HepG2 (cell line): ENCODE results near the gene RFC1. TPM values are rescaled to one million over a fixed set of nuclear protein-coding genes. Genes with fewer than 3 reads are reported as not detected.
A peak's percentile ranks its signal among the peaks of the same experiment; 100 is the strongest.

ENCODE experiments used
- EP300 ChIP-seq, 3 experiments: sonication (generic) in 1 of 3; formaldehyde crosslinking in 1 of 3; IDR thresholded peaks; 2 replicates each; pipeline versions ENCODE4 v1.5.1 to v1.6.1; 2011 to 2020; ENCODE audit warnings: low read depth in 2 of 3, low read length in 2 of 3, borderline replicate concordance in 1 of 3, improper control_type of control experiment in 1 of 3, mild to moderate bottlenecking in 1 of 3, missing genetic modification reagents in 1 of 3, moderate library complexity in 1 of 3
- HNRNPLL ChIP-seq: fragments of 200-400 bp; formaldehyde crosslinking; IDR thresholded peaks from 2 replicates; pipeline ENCODE4 v1.6.1; 2017; ENCODE audit warnings: mild to moderate bottlenecking, low read depth, low read length; ENCODE audit not compliant: poor library complexity, severe bottlenecking
- KLF15 ChIP-seq: sonication (generic); formaldehyde crosslinking; IDR thresholded peaks from 2 replicates; pipeline ENCODE4 v1.8.1; 2023; ENCODE audit warnings: borderline replicate concordance, mild to moderate bottlenecking, inconsistent platforms, missing genetic modification reagents, mixed read lengths
- MAF1 ChIP-seq: sonication (generic); formaldehyde crosslinking; IDR thresholded peaks from 2 replicates; pipeline ENCODE4 v1.5.0; 2020; ENCODE audit warnings: missing genetic modification reagents, borderline replicate concordance
- NCOA5 ChIP-seq: sonication (generic); formaldehyde crosslinking; IDR thresholded peaks from 2 replicates; pipeline ENCODE4 v1.4.0; 2020; ENCODE audit warnings: missing genetic modification reagents
- NFYB ChIP-seq: sonication (generic); formaldehyde crosslinking; IDR thresholded peaks from 2 replicates; pipeline ENCODE4 v1.4.0; 2020; ENCODE audit warnings: missing genetic modification reagents
- THYN1 ChIP-seq: sonication (generic); formaldehyde crosslinking; IDR thresholded peaks from 2 replicates; pipeline ENCODE4 v1.8.1; 2023; ENCODE audit warnings: low read depth, mild to moderate bottlenecking, moderate library complexity, missing genetic modification reagents, borderline replicate concordance
- TOPORS ChIP-seq: sonication (generic); formaldehyde crosslinking; IDR thresholded peaks from 2 replicates; pipeline ENCODE4 v1.8.0; 2023; ENCODE audit warnings: mild to moderate bottlenecking, missing genetic modification reagents
- ZBTB3 ChIP-seq: sonication (generic); formaldehyde crosslinking; IDR thresholded peaks from 2 replicates; pipeline ENCODE4 v1.4.0; 2020; ENCODE audit warnings: low read depth, mild to moderate bottlenecking, moderate library complexity, missing genetic modification reagents, borderline replicate concordance
- ZNF143 ChIP-seq: sonication (generic); formaldehyde crosslinking; IDR thresholded peaks from 2 replicates; pipeline ENCODE4 v1.4.0; 2020; ENCODE audit warnings: missing genetic modification reagents
- ZNF296 ChIP-seq: sonication (generic); formaldehyde crosslinking; conservative IDR thresholded peaks from 2 replicates; pipeline ENCODE4 v1.5.0; 2020; ENCODE audit warnings: mild to moderate bottlenecking, missing genetic modification reagents
- ZNF367 ChIP-seq: sonication (generic); formaldehyde crosslinking; IDR thresholded peaks from 2 replicates; pipeline ENCODE4 v1.4.0; 2020; ENCODE audit warnings: missing genetic modification reagents, borderline replicate concordance
- polyA plus RNA-seq, 8 experiments: library from polyadenylated mRNA; depleted of rRNA in 3 of 8; stranded (reverse) in 7 of 8; unstranded in 1 of 8; fragments of >200 nt; fragmentation: Illumina TruSeq in 4 of 8; extraction: Trizol in 4 of 8; gene quantifications; 2 replicates each; pipeline versions ENCODE4 v1.2.1 to v1.2.3, GENCODE V29; 2011 to 2016; ENCODE audit warnings: low read depth in 4 of 8, missing spikeins in 1 of 8, mixed read lengths in 1 of 8; ENCODE audit not compliant: insufficient read depth in 1 of 8
- total RNA-seq, 5 experiments: library from RNA; depleted of rRNA; stranded (reverse); fragments of >200 nt; fragmentation: Illumina TruSeq; extraction: Trizol; gene quantifications; 2 replicates each; pipeline ENCODE4 v1.2.3, GENCODE V29; 2016; ENCODE audit warnings: low read depth in 1 of 5
- TF ChIP-seq, protein P1 (sequence below): IDR thresholded peaks from 2 replicates; pipeline ENCODE4 v1.6.1; 2016; ENCODE audit warnings: missing genetic modification reagents, missing compliant biosample characterization
- TF ChIP-seq, protein P2 (sequence below): sonication (generic); formaldehyde crosslinking; IDR thresholded peaks from 2 replicates; pipeline ENCODE4 v1.4.0; 2020; ENCODE audit warnings: missing genetic modification reagents
- TF ChIP-seq, protein P3 (sequence below): IDR thresholded peaks from 2 replicates; pipeline ENCODE4 v1.6.1; 2018; ENCODE audit warnings: missing genetic modification reagents
- TF ChIP-seq, protein P4 (sequence below): sonication (generic); formaldehyde crosslinking; IDR thresholded peaks from 2 replicates; pipeline ENCODE4 v1.5.1; 2020; ENCODE audit warnings: mild to moderate bottlenecking, missing genetic modification reagents
- TF ChIP-seq, protein P5 (sequence below): IDR thresholded peaks from 2 replicates; pipeline ENCODE4 v1.6.1; 2016; ENCODE audit warnings: missing biosample characterization, missing genetic modification reagents, low read depth
- TF ChIP-seq, protein P6 (sequence below): sonication (generic); formaldehyde crosslinking; IDR thresholded peaks from 2 replicates; pipeline ENCODE4 v1.5.0; 2020; ENCODE audit warnings: missing genetic modification reagents, mild to moderate bottlenecking, borderline replicate concordance
- TF ChIP-seq, protein P7 (sequence below): sonication (generic); formaldehyde crosslinking; IDR thresholded peaks from 2 replicates; pipeline ENCODE4 v1.8.1; 2023; ENCODE audit warnings: mild to moderate bottlenecking, missing genetic modification reagents

The RFC1 gene
- total and polyA plus RNA-seq, 2 of the 13 experiments (the other 11 are each of a cell fraction or from before 2014, with no cell fraction given) = 15.9 to 78.8 TPM

DNA sequence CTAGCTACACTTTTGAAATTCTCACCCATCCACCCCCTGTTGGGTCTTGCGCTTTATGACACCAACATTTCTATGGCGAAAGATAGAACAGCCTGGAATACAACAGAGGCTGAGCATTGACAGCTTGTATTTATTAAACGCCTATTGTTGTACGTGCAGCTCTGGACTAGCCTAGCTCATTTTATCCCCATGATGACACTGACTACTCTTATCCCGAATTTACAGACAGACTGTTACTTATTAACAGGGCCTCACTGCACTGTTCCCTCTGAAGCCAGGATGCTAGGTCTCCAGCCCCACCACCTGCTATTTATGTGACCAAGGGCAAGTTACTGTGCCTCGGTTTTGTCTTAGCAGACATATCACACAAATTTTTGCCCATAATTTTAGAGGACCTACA lies 1.0 kb upstream of the RFC1 start (continued):
- TF ChIP-seq ZNF296 = no peak
- TF ChIP-seq, protein P1, sequence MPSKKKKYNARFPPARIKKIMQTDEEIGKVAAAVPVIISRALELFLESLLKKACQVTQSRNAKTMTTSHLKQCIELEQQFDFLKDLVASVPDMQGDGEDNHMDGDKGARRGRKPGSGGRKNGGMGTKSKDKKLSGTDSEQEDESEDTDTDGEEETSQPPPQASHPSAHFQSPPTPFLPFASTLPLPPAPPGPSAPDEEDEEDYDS (CRISPR knock-in tag) = peak; percentile 92
- TF ChIP-seq ZNF367 (CRISPR knock-in tag) = no peak
- no peak for TF ChIP-seq THYN1
- TF ChIP-seq NCOA5 (CRISPR knock-in tag) = no peak
- TF ChIP-seq, protein P2, sequence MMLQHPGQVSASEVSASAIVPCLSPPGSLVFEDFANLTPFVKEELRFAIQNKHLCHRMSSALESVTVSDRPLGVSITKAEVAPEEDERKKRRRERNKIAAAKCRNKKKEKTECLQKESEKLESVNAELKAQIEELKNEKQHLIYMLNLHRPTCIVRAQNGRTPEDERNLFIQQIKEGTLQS (CRISPR knock-in tag) = no peak
- no peak for TF ChIP-seq KLF15
- TF ChIP-seq, protein P3, sequence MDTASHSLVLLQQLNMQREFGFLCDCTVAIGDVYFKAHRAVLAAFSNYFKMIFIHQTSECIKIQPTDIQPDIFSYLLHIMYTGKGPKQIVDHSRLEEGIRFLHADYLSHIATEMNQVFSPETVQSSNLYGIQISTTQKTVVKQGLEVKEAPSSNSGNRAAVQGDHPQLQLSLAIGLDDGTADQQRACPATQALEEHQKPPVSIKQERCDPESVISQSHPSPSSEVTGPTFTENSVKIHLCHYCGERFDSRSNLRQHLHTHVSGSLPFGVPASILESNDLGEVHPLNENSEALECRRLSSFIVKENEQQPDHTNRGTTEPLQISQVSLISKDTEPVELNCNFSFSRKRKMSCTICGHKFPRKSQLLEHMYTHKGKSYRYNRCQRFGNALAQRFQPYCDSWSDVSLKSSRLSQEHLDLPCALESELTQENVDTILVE = no peak
- TF ChIP-seq ZNF143 (CRISPR knock-in tag) = no peak
- TF ChIP-seq ZBTB3 (CRISPR knock-in tag) = no peak
- TF ChIP-seq EP300 (IDR thresholded peaks at IDR 0.05; ENCODE audit: low read depth in 2 of 2, low read length in 2 of 2) = no peak
- no peak for TF ChIP-seq EP300 (CRISPR knock-in tag; IDR thresholded peaks at IDR 0.05; ENCODE audit: borderline replicate concordance)
- TF ChIP-seq, protein P4, sequence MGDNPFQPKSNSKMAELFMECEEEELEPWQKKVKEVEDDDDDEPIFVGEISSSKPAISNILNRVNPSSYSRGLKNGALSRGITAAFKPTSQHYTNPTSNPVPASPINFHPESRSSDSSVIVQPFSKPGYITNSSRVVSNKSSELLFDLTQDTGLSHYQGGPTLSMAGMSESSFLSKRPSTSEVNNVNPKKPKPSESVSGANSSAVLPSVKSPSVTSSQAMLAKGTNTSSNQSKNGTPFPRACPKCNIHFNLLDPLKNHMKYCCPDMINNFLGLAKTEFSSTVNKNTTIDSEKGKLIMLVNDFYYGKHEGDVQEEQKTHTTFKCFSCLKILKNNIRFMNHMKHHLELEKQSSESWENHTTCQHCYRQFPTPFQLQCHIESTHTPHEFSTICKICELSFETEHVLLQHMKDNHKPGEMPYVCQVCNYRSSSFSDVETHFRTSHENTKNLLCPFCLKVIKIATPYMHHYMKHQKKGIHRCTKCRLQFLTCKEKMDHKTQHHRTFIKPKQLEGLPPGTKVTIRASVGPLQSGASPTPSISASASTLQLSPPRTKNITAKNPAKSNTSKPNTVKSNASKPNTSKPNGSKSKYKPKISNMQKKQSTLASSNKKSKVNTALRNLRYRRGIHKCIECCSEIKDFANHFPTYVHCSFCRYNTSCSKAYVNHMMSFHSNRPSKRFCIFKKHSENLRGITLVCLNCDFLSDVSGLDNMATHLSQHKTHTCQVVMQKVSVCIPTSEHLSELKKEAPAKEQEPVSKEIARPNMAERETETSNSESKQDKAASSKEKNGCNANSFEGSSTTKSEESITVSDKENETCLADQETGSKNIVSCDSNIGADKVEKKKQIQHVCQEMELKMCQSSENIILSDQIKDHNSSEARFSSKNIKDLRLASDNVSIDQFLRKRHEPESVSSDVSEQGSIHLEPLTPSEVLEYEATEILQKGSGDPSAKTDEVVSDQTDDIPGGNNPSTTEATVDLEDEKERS (CRISPR knock-in tag) = no peak
- TF ChIP-seq, protein P5, sequence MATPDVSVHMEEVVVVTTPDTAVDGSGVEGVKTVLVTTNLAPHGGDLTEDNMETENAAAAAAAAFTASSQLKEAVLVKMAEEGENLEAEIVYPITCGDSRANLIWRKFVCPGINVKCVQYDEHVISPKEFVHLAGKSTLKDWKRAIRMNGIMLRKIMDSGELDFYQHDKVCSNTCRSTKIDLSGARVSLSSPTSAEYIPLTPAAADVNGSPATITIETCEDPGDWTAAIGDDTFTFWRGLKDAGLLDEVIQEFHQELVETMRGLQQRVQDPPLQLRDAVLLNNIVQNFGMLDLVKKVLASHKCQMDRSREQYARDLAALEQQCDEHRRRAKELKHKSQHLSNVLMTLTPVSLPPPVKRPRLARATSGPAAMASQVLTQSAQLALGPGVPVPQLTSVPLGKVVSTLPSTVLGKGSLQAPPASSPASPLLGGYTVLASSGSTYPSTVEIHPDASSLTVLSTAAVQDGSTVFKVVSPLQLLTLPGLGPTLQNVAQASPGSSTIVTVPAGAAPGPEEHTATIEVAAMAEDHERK (CRISPR knock-in tag) = no peak
- TF ChIP-seq, protein P6, sequence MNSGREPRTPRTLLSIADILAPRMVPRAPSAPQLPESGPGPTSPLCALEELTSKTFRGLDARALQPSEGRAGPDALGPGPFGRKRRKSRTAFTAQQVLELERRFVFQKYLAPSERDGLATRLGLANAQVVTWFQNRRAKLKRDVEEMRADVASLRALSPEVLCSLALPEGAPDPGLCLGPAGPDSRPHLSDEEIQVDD (CRISPR knock-in tag) = no peak
- no peak for TF ChIP-seq HNRNPLL
- TF ChIP-seq, protein P7, sequence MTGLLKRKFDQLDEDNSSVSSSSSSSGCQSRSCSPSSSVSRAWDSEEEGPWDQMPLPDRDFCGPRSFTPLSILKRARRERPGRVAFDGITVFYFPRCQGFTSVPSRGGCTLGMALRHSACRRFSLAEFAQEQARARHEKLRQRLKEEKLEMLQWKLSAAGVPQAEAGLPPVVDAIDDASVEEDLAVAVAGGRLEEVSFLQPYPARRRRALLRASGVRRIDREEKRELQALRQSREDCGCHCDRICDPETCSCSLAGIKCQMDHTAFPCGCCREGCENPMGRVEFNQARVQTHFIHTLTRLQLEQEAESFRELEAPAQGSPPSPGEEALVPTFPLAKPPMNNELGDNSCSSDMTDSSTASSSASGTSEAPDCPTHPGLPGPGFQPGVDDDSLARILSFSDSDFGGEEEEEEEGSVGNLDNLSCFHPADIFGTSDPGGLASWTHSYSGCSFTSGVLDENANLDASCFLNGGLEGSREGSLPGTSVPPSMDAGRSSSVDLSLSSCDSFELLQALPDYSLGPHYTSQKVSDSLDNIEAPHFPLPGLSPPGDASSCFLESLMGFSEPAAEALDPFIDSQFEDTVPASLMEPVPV (CRISPR knock-in tag) = no peak
- no peak for TF ChIP-seq MAF1
- no peak for TF ChIP-seq TOPORS (CRISPR knock-in tag)
- TF ChIP-seq NFYB (CRISPR knock-in tag) = no peak
